Stimulated activated CD8-positive, alpha-beta memory T cell treated with anti-CD3 and anti-CD28 coated beads, Interleukin-15, amount 100 ng/mL, for 48 hours (primary cell): ENCODE measurements around the gene PLEKHM3.
"Not testable (repeated sequence)": the region's sequence is repeated elsewhere in the genome, so short reads cannot be mapped to it uniquely, and the experiment has no call there.

Experiments used
- DNase-seq, 2 donors: peaks; one replicate each; pipeline ENCODE4 v3.0.0-alpha.2; 2020; ENCODE audit warnings: low read depth in 2 of 2

The PLEKHM3 gene

GRCh38 chr2:207926133-207926988 is 99.0 kb downstream of the PLEKHM3 start:
- no peak for DNase-seq

GRCh38 chr2:207925601-207926000 is 99.7 kb downstream of the PLEKHM3 start:
- no peak for DNase-seq

DNA sequence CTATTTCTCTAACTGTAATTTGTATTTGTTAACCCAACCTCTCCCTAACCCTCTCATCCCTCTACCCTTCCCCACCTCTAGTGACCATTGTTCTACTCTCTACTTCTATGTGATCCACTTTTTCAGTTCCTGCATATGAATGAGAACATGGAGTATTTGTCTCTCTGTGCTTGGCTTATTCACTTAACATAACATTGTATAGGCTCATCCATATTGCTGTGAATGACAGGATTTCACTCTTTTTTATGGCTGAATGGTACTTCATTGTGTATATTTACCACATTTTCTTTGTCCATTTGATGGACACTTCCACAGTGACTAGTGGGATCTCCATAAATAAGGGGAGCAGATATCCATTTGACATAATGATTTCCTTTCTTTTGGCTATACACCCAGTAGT is 103.7 kb downstream of the PLEKHM3 start:
- no peak for DNase-seq

- DNase-seq, result no peak
These were observed 104.6 kb downstream of the PLEKHM3 start for GRCh38 chr2:207920721-207921120.

- DNase-seq, result no peak
These were observed 105.0 kb downstream of the PLEKHM3 start for GRCh38 chr2:207920321-207920720.

DNA sequence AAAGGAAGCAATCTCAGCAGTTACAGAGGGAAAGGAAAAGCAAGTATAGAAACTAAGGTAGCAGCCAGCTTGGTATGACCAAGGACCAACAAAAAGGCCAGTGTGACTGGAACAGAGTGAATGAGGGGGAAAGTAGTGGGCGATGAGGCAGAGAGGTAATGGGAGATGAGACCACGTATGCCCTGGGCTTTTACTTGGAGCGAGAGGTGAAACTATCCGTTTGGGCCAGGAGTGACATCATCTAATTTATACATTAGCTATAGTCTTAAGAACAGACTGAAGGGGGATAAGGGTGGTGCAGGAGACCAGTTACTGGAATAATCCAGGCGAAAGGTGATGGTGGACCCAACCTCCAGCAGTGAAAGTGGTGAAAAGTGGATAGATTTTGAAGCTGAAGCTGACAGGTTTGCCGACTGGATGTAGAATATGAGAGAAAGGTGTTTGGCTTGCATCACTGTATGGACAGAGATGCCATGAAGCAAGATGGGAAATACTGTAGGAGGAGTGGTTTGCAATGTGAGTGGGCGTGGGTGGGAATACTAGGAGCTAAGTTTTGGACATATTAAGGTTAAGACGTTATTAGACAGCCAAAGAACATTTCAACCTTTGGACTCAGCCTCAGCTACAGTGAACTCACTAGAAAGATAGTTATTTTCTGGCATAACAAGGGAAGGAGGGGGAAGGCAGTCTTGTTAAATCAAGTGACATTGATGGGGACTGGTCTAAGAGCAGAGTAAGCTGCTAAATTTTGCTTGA is 106.0 kb downstream of the PLEKHM3 start:
- DNase-seq, result no peak

DNA sequence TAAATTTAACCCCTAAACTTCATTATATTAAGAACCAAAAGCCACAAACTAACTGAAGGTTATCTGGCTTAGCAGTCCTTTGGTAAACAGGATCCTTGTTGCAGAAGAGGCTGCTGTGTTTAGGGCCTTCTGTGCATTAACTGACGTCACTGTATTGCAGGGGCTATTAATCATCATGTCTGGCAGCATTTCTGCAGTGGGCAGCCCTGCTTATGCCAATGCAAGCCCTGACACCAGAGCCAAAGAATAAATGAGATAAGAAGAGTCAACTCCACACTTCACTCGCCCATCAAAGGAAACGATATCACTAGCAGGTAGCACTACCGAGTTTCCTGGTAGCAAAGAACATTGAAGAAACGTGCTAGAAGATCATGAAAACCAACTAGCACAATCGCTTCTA is 110.6 kb downstream of the PLEKHM3 start:
- DNase-seq, result no peak

DNA sequence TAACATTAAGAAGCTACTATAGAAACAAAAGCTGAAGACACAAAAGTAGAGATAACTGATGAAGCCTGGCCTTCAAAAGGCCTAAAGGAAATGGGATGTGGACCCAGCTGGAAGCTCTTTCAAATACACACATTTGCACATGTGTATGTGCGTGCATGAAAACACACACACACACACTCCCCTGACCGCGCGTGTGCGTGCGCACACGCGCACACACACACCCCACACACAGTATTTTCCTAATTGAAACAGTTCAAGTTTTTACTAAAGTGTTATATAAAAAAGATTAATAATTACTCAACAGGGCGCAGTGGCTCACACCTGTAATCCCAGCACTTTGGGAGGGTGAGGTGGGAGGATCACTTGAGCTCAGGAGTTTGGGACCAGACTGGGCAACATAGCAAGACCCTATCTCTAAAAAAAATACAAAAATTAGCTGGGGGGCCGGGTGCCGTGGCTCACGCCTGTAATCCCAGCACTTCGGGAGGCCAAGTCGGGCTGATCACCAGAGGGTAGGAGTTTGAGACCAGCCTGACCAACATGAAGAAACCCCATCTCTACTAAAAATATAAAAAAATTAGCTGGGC is 111.5 kb downstream of the PLEKHM3 start:
- DNase-seq, result no peak

DNA sequence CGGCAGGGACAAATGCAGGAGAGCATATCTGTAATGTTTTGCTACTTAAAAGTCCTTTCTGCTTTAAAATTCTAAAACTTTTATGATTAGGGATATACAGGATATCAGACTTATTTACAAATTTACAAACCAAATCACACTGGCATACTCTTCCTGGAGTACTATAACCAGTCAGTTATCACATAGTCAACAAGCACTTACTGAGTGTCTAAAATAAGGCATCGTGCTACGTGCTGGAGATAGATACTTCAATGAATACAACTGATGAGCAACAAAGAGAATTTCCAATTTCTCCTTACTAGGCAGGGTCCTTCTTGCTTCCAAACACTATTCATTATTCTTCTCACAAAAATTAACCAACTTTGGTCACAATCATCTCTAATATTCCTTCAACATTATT is 113.5 kb downstream of the PLEKHM3 start:
- no peak for DNase-seq

GRCh38 chr2:207911215-207911614 is 114.1 kb downstream of the PLEKHM3 start:
- DNase-seq, result no peak

GRCh38 chr2:207906495-207906894 is 118.8 kb downstream of the PLEKHM3 start:
- DNase-seq, result not testable (repeated sequence)

GRCh38 chr2:207905546-207905945 is 119.8 kb downstream of the PLEKHM3 start:
- no peak for DNase-seq

GRCh38 chr2:207903236-207903635 is 122.1 kb downstream of the PLEKHM3 start:
- no peak for DNase-seq

- DNase-seq, result no peak
These were observed 122.5 kb downstream of the PLEKHM3 start for GRCh38 chr2:207902821-207903220.

GRCh38 chr2:207901829-207902228 is 123.5 kb downstream of the PLEKHM3 start:
- no peak for DNase-seq

DNA sequence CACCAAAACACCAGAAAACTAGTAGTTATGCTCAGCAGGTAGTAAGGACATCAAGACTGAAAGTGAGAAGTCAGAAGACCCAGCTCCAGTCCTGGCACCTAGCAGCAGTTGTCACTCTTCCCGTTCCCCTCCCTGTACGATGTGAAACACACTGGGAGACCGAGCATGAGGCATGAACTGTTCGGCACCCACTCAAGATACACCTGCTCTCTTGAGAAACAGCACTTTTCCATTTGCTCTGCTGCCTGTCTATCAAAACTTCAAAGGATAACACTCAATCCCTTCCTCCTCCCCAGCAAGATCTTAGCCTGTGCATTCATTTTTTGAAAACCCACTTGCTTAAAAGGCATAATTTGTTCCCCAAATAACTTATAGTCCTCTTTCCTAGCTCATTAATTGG is 123.9 kb downstream of the PLEKHM3 start:
- no peak for DNase-seq

GRCh38 chr2:207898354-207898695 is 127.0 kb downstream of the PLEKHM3 start:
- no peak for DNase-seq

DNA sequence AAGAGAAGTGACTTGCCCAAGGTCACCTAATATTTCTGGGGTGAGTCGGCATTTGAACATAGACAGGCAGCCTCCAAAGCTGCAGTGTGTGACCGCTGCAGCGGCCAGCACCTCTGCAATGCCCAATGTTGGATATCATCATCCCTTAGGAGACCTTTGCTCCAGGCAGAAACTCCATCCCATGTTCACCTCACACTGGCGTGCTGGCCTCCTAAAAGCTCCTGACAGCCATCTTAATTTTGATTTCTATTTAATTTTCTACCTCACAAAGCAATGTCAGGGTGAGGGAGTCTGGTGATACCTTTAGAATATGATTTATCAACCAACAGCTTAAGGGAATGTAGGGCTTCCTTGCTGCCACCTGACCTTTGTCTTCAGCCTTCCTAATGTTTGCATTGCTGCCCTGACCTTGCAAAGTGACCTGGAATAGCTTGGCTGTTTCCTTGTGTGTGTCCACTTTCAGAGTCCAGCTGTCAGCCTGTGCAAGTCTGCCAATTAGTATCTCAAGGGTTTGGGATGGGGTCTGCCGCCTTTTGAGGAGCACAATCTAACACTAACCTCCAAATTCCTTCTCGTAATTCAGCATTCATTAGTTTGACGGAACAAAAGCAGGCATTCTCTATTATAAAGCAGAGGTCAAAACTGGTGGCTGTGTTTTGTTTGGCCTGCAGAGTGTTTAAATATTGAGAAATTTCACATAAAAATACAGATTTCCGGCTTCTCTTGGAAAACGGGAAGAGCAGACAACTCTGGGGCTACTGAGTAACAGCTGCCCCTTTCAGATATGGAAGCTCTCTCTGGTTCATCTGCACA is 127.6 kb downstream of the PLEKHM3 start:
- DNase-seq, result no peak

DNA sequence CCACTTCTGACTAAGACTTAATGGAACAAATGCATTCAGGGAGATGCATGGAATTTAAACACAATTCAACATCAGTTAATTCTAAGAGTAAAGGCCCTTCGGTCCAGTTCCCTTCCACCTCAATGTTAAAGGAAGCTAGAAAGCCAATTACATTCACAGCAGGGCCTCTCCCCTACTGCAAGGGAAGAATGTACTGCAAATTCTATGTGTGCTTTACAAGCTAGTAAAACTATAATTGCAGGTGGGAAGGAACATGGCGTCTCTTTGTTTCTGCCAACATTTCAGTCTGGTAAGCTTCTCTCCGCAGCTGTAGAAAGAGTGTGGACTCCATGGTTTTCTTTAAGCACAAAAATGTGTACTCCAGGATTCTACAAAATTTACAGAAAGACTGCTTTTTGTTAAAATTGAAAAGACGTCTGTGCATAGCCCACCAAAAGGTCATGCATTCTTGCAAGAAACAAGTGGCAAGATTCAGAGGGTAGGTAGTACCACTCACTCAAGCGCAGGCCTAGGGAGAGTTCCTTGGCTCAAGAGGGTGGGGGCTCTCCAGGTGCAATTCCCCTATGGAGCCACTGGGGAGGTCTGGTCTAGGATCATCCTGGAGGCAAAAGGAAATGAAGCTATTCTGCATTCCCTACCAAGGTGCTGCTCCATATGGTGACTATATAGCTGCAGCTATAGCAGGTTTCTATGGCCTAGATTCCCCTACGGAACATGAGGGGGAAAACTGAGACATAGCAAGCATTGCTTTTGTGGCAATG is 128.6 kb downstream of the PLEKHM3 start:
- DNase-seq, result no peak

GRCh38 chr2:207895274-207895860 is 130.0 kb downstream of the PLEKHM3 start:
- DNase-seq, result no peak
